ENCODE data around the gene SAG. TPM values are rescaled to one million over a fixed set of nuclear protein-coding genes. Genes with fewer than 3 reads are reported as not detected.

Gene SAG
- total and polyA plus RNA-seq, 10 of the 15 experiments (the other 5 are each of a cell fraction or from before 2014, with no cell fraction given) = 0.06 to 0.47 TPM; not detected in 8

- H3K27ac ChIP-seq (ENCODE audit: control insufficient read depth, insufficient read depth) = no peak overlapping the region
- H3K36me3 ChIP-seq (ENCODE audit: control insufficient read depth in 2 of 2, insufficient read depth in 2 of 2, low read length in 1 of 2) = peaks cover 0 to 6% of the 10 kb centered on the region in 2 experiments; a peak in 3 of 4 replicates
- no peak for DNase-seq (ENCODE audit: low read depth, low spot score)
- H3K4me3 ChIP-seq = no peak overlapping the region
- no peaks in the 10 kb centered on the region for H4K20me1 ChIP-seq (ENCODE audit: control insufficient read depth, insufficient read depth)
- SMC1A ChIA-PET (ENCODE audit: uncharacterized antibody, unreplicated experiment) = interaction anchor here (1.2 kb wide), 1 partner anchor 22 kb away, joined by 3 read pairs; no protein-coding TSS in a partner anchor
- POLR2A ChIA-PET = interaction anchor here (0.5 kb wide), 1 partner anchor 546 kb away, joined by 3 read pairs; no protein-coding TSS in a partner anchor
- H2AFZ ChIP-seq (ENCODE audit: control insufficient read depth, low read depth, low read length) = no peak overlapping the region
- in situ Hi-C loops (cut with MboI) = no loop called here
- H3K9ac ChIP-seq (ENCODE audit: control insufficient read depth, insufficient read depth, low read length) = no peak overlapping the region
- RAD21 ChIA-PET (ENCODE audit: unreplicated experiment) = no interaction called here
- intact Hi-C loops (cut with micrococcal nuclease; ENCODE audit: unreplicated experiment) = no loop called here
- no peak overlapping the region for H3K4me2 ChIP-seq (ENCODE audit: control insufficient read depth, insufficient read depth)
- ATAC-seq = no peak
- peaks cover 52% of the 10 kb centered on the region for H3K4me1 ChIP-seq (ENCODE audit: control insufficient read depth, insufficient read depth, low read length)
- WGBS (ENCODE audit: insufficient coverage, insufficient replicate concordance, low lambda C conversion rate, missing lambda C conversion rate) = 0% methylated on average over 1 of the region's 1 CpG
- CTCF ChIA-PET = interaction anchor here (2.1 kb wide), 1 partner anchor 64 kb away, joined by 10 read pairs; no protein-coding TSS in a partner anchor
- no peak for FAIRE-seq
- H3K9me3 ChIP-seq (replicated peaks; ENCODE audit: control insufficient read depth, insufficient read depth, low read length) = no peaks in the 10 kb centered on the region
- peaks cover 33% of the 10 kb centered on the region for H3K79me2 ChIP-seq (ENCODE audit: control insufficient read depth, insufficient read depth, low read length)
- no TSS peak for BruUV-seq (replicated peaks)
- H3K27me3 ChIP-seq (replicated peaks in 1 of 2; ENCODE audit: control insufficient read depth in 2 of 2, insufficient read depth in 2 of 2, low read length in 1 of 2) = no peaks in the 10 kb centered on the region
- no peak for TF ChIP-seq ASH2L (IDR thresholded peaks at IDR 0.05; ENCODE audit: borderline replicate concordance, low read depth)
- TF ChIP-seq NFYB (IDR thresholded peaks at IDR 0.05; ENCODE audit: insufficient read depth, low read depth, low read length) = no peak
- no peak for TF ChIP-seq BHLHE40 (IDR thresholded peaks at IDR 0.05; ENCODE audit: borderline replicate concordance in 1 of 2, low read depth in 2 of 2, low read length in 1 of 2)
- TF ChIP-seq ZSCAN29 (IDR thresholded peaks at IDR 0.05) = no peak
- no peak for TF ChIP-seq EZH2 (IDR thresholded peaks at IDR 0.05; ENCODE audit: borderline replicate concordance, control insufficient read depth, low read depth, low read length)
- TF ChIP-seq BRCA1 (IDR thresholded peaks at IDR 0.05; ENCODE audit: low read depth, low read length) = no peak
- no peak for TF ChIP-seq MTA2 (IDR thresholded peaks at IDR 0.05; ENCODE audit: low read depth)
- TF ChIP-seq NRF1 (conservative IDR thresholded peaks at IDR 0.05; ENCODE audit: low read depth, low read length) = no peak
- no peak for TF ChIP-seq RELB (IDR thresholded peaks at IDR 0.05; ENCODE audit: low read depth)
- TF ChIP-seq TAF1 (IDR thresholded peaks at IDR 0.05; ENCODE audit: borderline replicate concordance, low read depth, low read length) = no peak
- no peak for TF ChIP-seq ZBTB4 (CRISPR knock-in tag; IDR thresholded peaks at IDR 0.05)
- TF ChIP-seq RB1 (IDR thresholded peaks at IDR 0.05; ENCODE audit: borderline replicate concordance) = no peak
- no peak for TF ChIP-seq CEBPZ (IDR thresholded peaks at IDR 0.05; ENCODE audit: low read depth, low read length)
- no peak for TF ChIP-seq MAX (IDR thresholded peaks at IDR 0.05; ENCODE audit: low read depth, low read length)
- no peak for TF ChIP-seq STAT3 (IDR thresholded peaks at IDR 0.05; ENCODE audit: low read depth, low read length)
These were observed 71.8 kb downstream of the SAG start for GRCh38 chr2:233379441-233379840.
